ENCODE measurements around the gene CCDC82. TPM values are rescaled to one million over a fixed set of nuclear protein-coding genes. Genes with fewer than 3 reads are reported as not detected.

CCDC82 gene
- total RNA-seq, 1 experiment from 2014 or later, result 19.9 TPM

- H3K27ac ChIP-seq, result no peak overlapping the region
- H3K79me2 ChIP-seq (ENCODE audit: low read depth), result peaks cover 20% of the 10 kb centered on the region
- H3F3A ChIP-seq (ENCODE audit: insufficient read depth, low read depth), result peaks cover 3% of the 10 kb centered on the region; the same call in 1 of the 2 replicates
- BruUV-seq (replicated peaks), result no TSS peak
- peaks cover 12% of the 10 kb centered on the region for H3K36me3 ChIP-seq (ENCODE audit: low read depth)
- no peak overlapping the region for H3K4me2 ChIP-seq
- peaks cover 16% of the 10 kb centered on the region for H3K4me1 ChIP-seq (replicated peaks; ENCODE audit: insufficient read depth)
- H4K20me1 ChIP-seq (ENCODE audit: insufficient read depth), result no peaks in the 10 kb centered on the region
- no peak overlapping the region for H3K4me3 ChIP-seq
- H2AFZ ChIP-seq, result no peak overlapping the region
- ChIA-PET POLR2A (ENCODE audit: unreplicated experiment) (no interaction called here), CTCF (interaction anchor here (1.2 kb wide), 1 partner anchor 545 kb away, joined by 4 read pairs; no protein-coding TSS in a partner anchor)
- H3K27me3 ChIP-seq (ENCODE audit: insufficient read depth, low read depth), result no peaks in the 10 kb centered on the region
- peaks cover 23% of the 10 kb centered on the region for H3K9me3 ChIP-seq (ENCODE audit: insufficient read depth, low read depth)
- intact Hi-C loops (cut with micrococcal nuclease; ENCODE audit: unreplicated experiment), result loop anchor here (5.0 kb wide), 5 partner anchors 152 to 477 kb away; no protein-coding TSS in a partner anchor
- TF ChIP-seq CTCF (conservative IDR thresholded peaks at IDR 0.05) (no peak), EZH2 (IDR thresholded peaks at IDR 0.05; ENCODE audit: low read depth) (no peak)
- H3K9me2 ChIP-seq (ENCODE audit: insufficient read depth), result no peaks in the 10 kb centered on the region
- DNase-seq, result no peak
Observed at GRCh38 chr11:96394773-96395172, 5.1 kb upstream of the CCDC82 start.

- H4K20me1 ChIP-seq (ENCODE audit: insufficient read depth), result no peaks in the 10 kb centered on the region
- peaks cover 12% of the 10 kb centered on the region for H3K36me3 ChIP-seq (ENCODE audit: low read depth)
- POLR2A ChIA-PET (ENCODE audit: unreplicated experiment), result interaction anchor here (0.6 to 0.7 kb wide), 2 partner anchors 31 to 542 kb away, joined by 3 to 4 read pairs; no protein-coding TSS in a partner anchor
- H3K4me3 ChIP-seq, result no peak overlapping the region
- CTCF ChIA-PET, result interaction anchor here (0.6 to 1.7 kb wide), 5 partner anchors 325 to 601 kb away, joined by 3 to 11 read pairs (median 6); no protein-coding TSS in a partner anchor
- peaks cover 25% of the 10 kb centered on the region for H3K79me2 ChIP-seq (ENCODE audit: low read depth)
- H3K4me2 ChIP-seq, result no peak overlapping the region; the same call in 1 of the 2 replicates
- DNase-seq, result no peak
- peaks cover 23% of the 10 kb centered on the region for H3K9me3 ChIP-seq (ENCODE audit: insufficient read depth, low read depth)
- H3K27ac ChIP-seq, result no peak overlapping the region
- intact Hi-C loops (cut with micrococcal nuclease; ENCODE audit: unreplicated experiment), result loop anchor here (1.0 to 5.0 kb wide), 6 partner anchors 152 to 558 kb away; no protein-coding TSS in a partner anchor
- H3F3A ChIP-seq (ENCODE audit: insufficient read depth, low read depth), result peaks cover 3% of the 10 kb centered on the region; the same call in 1 of the 2 replicates
- H3K9me2 ChIP-seq (ENCODE audit: insufficient read depth), result no peaks in the 10 kb centered on the region
- BruUV-seq (replicated peaks), result no TSS peak
- TF ChIP-seq EZH2 (IDR thresholded peaks at IDR 0.05; ENCODE audit: low read depth) (no peak), CTCF (conservative IDR thresholded peaks at IDR 0.05) (peak; percentile 86)
- H3K27me3 ChIP-seq (ENCODE audit: insufficient read depth, low read depth), result no peaks in the 10 kb centered on the region
- peaks cover 17% of the 10 kb centered on the region for H3K4me1 ChIP-seq (replicated peaks; ENCODE audit: insufficient read depth)
- no peak overlapping the region for H2AFZ ChIP-seq
Observed at GRCh38 chr11:96393753-96394348, 4.1 kb upstream of the CCDC82 start.

DNA sequence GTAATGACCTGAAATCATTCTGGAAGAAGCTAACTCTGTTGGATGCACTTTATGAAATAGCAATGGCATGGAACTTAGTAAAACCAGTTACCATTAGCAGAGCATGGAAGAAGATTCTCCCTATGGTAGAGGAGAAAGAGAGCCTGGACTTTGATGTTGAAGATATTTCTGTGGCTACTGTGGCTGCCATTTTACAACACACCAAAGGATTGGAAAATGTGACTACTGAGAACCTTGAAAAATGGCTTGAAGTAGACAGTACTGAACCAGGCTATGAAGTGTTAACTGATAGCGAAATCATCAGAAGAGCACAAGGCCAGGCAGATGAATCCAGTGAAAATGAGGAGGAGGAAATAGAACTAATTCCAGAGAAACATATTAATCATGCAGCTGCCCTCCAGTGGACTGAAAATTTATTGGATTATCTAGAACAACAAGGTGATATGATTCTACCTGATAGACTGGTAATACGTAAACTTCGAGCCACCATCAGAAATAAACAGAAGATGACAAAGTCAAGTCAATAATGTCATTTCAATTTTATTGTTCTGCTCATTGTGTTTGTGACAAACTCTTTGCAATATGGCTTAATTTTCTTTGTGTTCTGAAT is 2.1 kb upstream of the CCDC82 start:
- Histone ChIP-seq H3K4me1 (replicated peaks; ENCODE audit: insufficient read depth) (peaks cover 27% of the 10 kb centered on the region), H3K9me2 (ENCODE audit: insufficient read depth) (no peaks in the 10 kb centered on the region), H3K4me3 (peak overlapping the region; percentile 16; the same call in 1 of the 2 replicates), H3K27me3 (ENCODE audit: insufficient read depth, low read depth) (no peaks in the 10 kb centered on the region), H2AFZ (no peak overlapping the region), H3K27ac (no peak overlapping the region), H4K20me1 (ENCODE audit: insufficient read depth) (no peaks in the 10 kb centered on the region; the same call in 1 of the 2 replicates), H3F3A (ENCODE audit: insufficient read depth, low read depth) (peaks cover 3% of the 10 kb centered on the region; the same call in 1 of the 2 replicates), H3K79me2 (ENCODE audit: low read depth) (peaks cover 45% of the 10 kb centered on the region), H3K9me3 (ENCODE audit: insufficient read depth, low read depth) (peaks cover 23% of the 10 kb centered on the region), H3K4me2 (no peak overlapping the region), H3K36me3 (ENCODE audit: low read depth) (peaks cover 13% of the 10 kb centered on the region)
- TF ChIP-seq CTCF (conservative IDR thresholded peaks at IDR 0.05), result no peak
- TF ChIP-seq EZH2 (IDR thresholded peaks at IDR 0.05; ENCODE audit: low read depth), result no peak
- no TSS peak for BruUV-seq (replicated peaks)
- CTCF ChIA-PET, result no interaction called here
- DNase-seq, result no peak
- POLR2A ChIA-PET (ENCODE audit: unreplicated experiment), result no interaction called here
- intact Hi-C loops (cut with micrococcal nuclease; ENCODE audit: unreplicated experiment), result loop anchor here (2.0 to 5.0 kb wide), 6 partner anchors 150 to 475 kb away; no protein-coding TSS in a partner anchor
